Measurements from ENCODE around the gene FRMD4A.

GRCh38 chr10:13946209-13946460, 384.6 kb downstream of the FRMD4A start:
- TF ChIP-seq CTCF (IDR thresholded peaks at IDR 0.05; ENCODE audit: low read length): no peak
- no peak for TF ChIP-seq EZH2 (optimal IDR thresholded peaks at IDR 0.05; ENCODE audit: low read depth, low read length)
- TF ChIP-seq EZH2phosphoT487 (IDR thresholded peaks at IDR 0.05; ENCODE audit: low read length): no peak

Measured in MM.1S (cell line).